Neural progenitor cell (in vitro differentiated cells): ENCODE measurements around the gene TMEM253. TPM values are rescaled to one million over a fixed set of nuclear protein-coding genes. Genes with fewer than 3 reads are reported as not detected.

Experiments used
- DNase-seq: peaks from one replicate; pipeline ENCODE4 v3.0.0-alpha.2; 2016; ENCODE audit warnings: low spot score
- H2AFZ ChIP-seq: fragments of 200-600 bp; sonication (generic); replicated peaks from 2 replicates; pipeline ENCODE4 v1.6.1; 2016; ENCODE audit warnings: antibody characterized with exemption
- H3F3A ChIP-seq: fragments of 200-600 bp; sonication (generic); 2 replicates; pipeline ENCODE4 v1.6.1; 2016; ENCODE audit warnings: antibody characterized with exemption, low read depth
- H3K27ac ChIP-seq: fragments of 200-600 bp; sonication (generic); 2 replicates; pipeline ENCODE4 v1.5.1; 2016; ENCODE audit warnings: mild to moderate bottlenecking
- H3K27me3 ChIP-seq: fragments of 200-600 bp; sonication (generic); 2 replicates; pipeline ENCODE4 v1.6.1; 2016; ENCODE audit warnings: mild to moderate bottlenecking, moderate library complexity
- H3K36me3 ChIP-seq: fragments of 200-600 bp; sonication (generic); 2 replicates; pipeline ENCODE4 v1.5.1; 2016
- H3K4me1 ChIP-seq: fragments of 200-600 bp; sonication (generic); 2 replicates; pipeline ENCODE4 v1.6.1; 2016; ENCODE audit warnings: mixed run types
- H3K4me2 ChIP-seq: fragments of 200-600 bp; sonication (generic); 2 replicates; pipeline ENCODE4 v1.6.1; 2016
- H3K4me3 ChIP-seq: fragments of 200-600 bp; sonication (generic); 2 replicates; pipeline ENCODE4 v1.5.1; 2016
- H3K79me2 ChIP-seq: fragments of 200-600 bp; sonication (generic); 2 replicates; pipeline ENCODE4 v1.6.1; 2016; ENCODE audit warnings: low read depth
- H3K9ac ChIP-seq: fragments of 200-600 bp; sonication (generic); 2 replicates; pipeline ENCODE4 v1.6.1; 2016
- H3K9me3 ChIP-seq: fragments of 200-600 bp; sonication (generic); 2 replicates; pipeline ENCODE4 v1.5.1; 2016; ENCODE audit warnings: low read depth
- H4K20me1 ChIP-seq: fragments of 200-600 bp; sonication (generic); 2 replicates; pipeline ENCODE4 v1.6.1; 2016; ENCODE audit warnings: low read depth
- H3K27ac Mint-ChIP-seq: 3 replicates; pipeline ENCODE4 v1.8.0; 2021; ENCODE audit warnings: mixed read lengths
- H3K27me3 Mint-ChIP-seq: 2 replicates; pipeline ENCODE4 v1.8.0; 2022; ENCODE audit warnings: low read depth, mild to moderate bottlenecking, inconsistent platforms, moderate library complexity, mixed read lengths; ENCODE audit not compliant: insufficient read depth
- H3K36me3 Mint-ChIP-seq: 3 replicates; pipeline ENCODE4 v1.8.0; 2021; ENCODE audit warnings: mixed read lengths
- H3K4me1 Mint-ChIP-seq: 3 replicates; pipeline ENCODE4 v1.8.0; 2021; ENCODE audit warnings: mixed read lengths
- H3K4me3 Mint-ChIP-seq: 3 replicates; pipeline ENCODE4 v1.8.0; 2021; ENCODE audit warnings: mild to moderate bottlenecking, moderate library complexity, mixed read lengths
- H3K9me3 Mint-ChIP-seq: 3 replicates; pipeline ENCODE4 v1.8.0; 2020; ENCODE audit warnings: mixed read lengths
- EZH2 ChIP-seq: fragments of 200-600 bp; sonication (generic); IDR thresholded peaks from 2 replicates; pipeline ENCODE4 v1.6.1; 2017; ENCODE audit warnings: antibody characterized with exemption, mild to moderate bottlenecking, moderate library complexity
- EZH2phosphoT487 ChIP-seq: fragments of 200-600 bp; sonication (generic); IDR thresholded peaks from 2 replicates; pipeline ENCODE4 v1.6.1; 2017; ENCODE audit warnings: antibody characterized with exemption
- total RNA-seq: library from RNA; depleted of rRNA; stranded (reverse); fragments of >200 nt; gene quantifications from 2 replicates; pipeline ENCODE4 v1.2.3, GENCODE V29; 2015; ENCODE audit warnings: low replicate concordance
- TF ChIP-seq, protein P1 (sequence below): fragments of 200-600 bp; sonication (generic); IDR thresholded peaks from 2 replicates; pipeline ENCODE4 v1.5.1; 2017; ENCODE audit warnings: antibody characterized with exemption, mild to moderate bottlenecking

The TMEM253 gene
- total RNA-seq, 1 donor from 2014 or later = 0.22 TPM

DNA sequence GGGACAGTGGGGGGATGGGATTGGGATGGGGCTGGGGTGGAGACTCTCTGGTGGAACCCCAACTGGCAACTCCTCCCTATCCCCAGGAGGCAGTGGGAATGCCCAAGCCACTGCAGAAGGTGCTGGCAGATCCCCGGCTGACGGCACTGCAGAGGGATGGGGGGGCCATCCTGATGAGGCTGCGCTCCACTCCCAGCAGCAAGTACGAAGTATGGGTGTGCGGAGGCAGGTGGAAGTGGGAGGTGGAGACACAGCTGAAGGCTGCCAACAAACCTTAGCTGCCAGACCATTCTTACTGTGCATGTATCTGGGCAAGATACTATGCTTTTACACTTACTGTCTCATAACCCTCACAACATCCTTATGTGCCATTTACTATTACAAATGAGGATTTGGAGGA lies 22.6 kb upstream of the TMEM253 start:
- Histone ChIP-seq H3K27ac (no peak overlapping the region), H3K79me2 (no peaks in the 10 kb centered on the region), H3K9ac (no peak overlapping the region), H3K36me3 (peaks cover 2% of the 10 kb centered on the region), H3K9me3 (no peaks in the 10 kb centered on the region), H3K4me3 (no peak overlapping the region), H3F3A (no peaks in the 10 kb centered on the region), H2AFZ (no peak overlapping the region), H3K4me2 (no peak overlapping the region), H3K4me1 (no peaks in the 10 kb centered on the region), H3K27me3 (no peaks in the 10 kb centered on the region), H4K20me1 (no peaks in the 10 kb centered on the region)
- Mint-ChIP-seq H3K27me3 (peaks cover 2% of the 10 kb centered on the region), H3K27ac (no peak overlapping the region), H3K4me3 (no peak overlapping the region), H3K36me3 (peaks cover 55% of the 10 kb centered on the region), H3K4me1 (peaks cover 2% of the 10 kb centered on the region), H3K9me3 (no peaks in the 10 kb centered on the region)
- no peak for DNase-seq
- TF ChIP-seq, protein P1, sequence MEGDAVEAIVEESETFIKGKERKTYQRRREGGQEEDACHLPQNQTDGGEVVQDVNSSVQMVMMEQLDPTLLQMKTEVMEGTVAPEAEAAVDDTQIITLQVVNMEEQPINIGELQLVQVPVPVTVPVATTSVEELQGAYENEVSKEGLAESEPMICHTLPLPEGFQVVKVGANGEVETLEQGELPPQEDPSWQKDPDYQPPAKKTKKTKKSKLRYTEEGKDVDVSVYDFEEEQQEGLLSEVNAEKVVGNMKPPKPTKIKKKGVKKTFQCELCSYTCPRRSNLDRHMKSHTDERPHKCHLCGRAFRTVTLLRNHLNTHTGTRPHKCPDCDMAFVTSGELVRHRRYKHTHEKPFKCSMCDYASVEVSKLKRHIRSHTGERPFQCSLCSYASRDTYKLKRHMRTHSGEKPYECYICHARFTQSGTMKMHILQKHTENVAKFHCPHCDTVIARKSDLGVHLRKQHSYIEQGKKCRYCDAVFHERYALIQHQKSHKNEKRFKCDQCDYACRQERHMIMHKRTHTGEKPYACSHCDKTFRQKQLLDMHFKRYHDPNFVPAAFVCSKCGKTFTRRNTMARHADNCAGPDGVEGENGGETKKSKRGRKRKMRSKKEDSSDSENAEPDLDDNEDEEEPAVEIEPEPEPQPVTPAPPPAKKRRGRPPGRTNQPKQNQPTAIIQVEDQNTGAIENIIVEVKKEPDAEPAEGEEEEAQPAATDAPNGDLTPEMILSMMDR = no peak
- TF ChIP-seq EZH2phosphoT487 (no peak), EZH2 (no peak)

DNA sequence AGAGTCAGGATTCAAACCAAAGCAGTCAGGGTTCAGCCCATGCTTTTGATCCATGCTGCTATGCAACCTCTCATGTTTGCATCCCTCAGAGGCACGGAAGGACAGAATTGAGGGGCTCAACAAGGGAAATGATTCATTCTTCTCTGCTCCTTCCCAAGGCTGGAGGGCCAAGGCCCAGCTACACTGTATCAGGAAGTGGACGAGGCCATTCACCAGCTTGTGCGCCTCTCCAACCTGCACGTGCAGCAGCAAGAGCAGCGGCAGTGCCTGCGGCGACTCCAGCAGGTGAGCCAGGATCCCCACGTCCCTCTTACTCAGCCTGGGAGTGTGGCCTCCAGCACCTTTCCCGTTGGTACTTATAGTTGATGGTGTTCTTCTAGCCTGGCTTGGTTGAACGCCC lies 22.1 kb upstream of the TMEM253 start:
- H3F3A ChIP-seq = no peaks in the 10 kb centered on the region
- H3K4me3 ChIP-seq = no peak overlapping the region
- Mint-ChIP-seq H3K4me3 (no peak overlapping the region), H3K27me3 (peaks cover 2% of the 10 kb centered on the region), H3K4me1 (no peaks in the 10 kb centered on the region), H3K9me3 (no peaks in the 10 kb centered on the region), H3K36me3 (peaks cover 52% of the 10 kb centered on the region), H3K27ac (no peak overlapping the region)
- no peak for DNase-seq
- no peak overlapping the region for H3K9ac ChIP-seq
- H3K4me2 ChIP-seq = no peak overlapping the region
- H3K27me3 ChIP-seq = no peaks in the 10 kb centered on the region
- no peaks in the 10 kb centered on the region for H4K20me1 ChIP-seq
- H3K4me1 ChIP-seq = no peaks in the 10 kb centered on the region
- H3K79me2 ChIP-seq = no peaks in the 10 kb centered on the region
- TF ChIP-seq EZH2phosphoT487 (no peak), EZH2 (no peak)
- TF ChIP-seq, protein P1 = no peak
- H3K27ac ChIP-seq = no peak overlapping the region
- no peaks in the 10 kb centered on the region for H3K9me3 ChIP-seq
- peaks cover 2% of the 10 kb centered on the region for H3K36me3 ChIP-seq
- H2AFZ ChIP-seq = no peak overlapping the region

DNA sequence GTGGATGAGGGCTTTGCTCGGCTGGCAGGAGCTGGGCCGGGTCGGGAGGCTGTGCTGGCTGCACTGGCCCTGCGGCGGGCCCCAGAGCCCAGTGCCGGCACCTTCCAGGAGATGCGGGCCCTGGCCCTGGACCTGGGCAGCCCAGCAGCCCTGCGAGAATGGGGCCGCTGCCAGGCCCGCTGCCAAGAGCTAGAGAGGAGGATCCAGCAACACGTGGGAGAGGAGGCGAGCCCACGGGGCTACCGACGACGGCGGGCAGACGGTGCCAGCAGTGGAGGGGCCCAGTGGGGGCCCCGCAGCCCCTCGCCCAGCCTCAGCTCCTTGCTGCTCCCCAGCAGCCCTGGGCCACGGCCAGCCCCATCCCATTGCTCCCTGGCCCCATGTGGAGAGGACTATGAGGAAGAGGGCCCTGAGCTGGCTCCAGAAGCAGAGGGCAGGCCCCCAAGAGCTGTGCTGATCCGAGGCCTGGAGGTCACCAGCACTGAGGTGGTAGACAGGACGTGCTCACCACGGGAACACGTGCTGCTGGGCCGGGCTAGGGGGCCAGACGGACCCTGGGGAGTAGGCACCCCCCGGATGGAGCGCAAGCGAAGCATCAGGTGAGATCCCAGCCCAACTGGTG lies 19.2 kb upstream of the TMEM253 start:
- H2AFZ ChIP-seq = no peak overlapping the region
- H3K27me3 Mint-ChIP-seq = peaks cover 2% of the 10 kb centered on the region
- no peak for DNase-seq
- H3K36me3 Mint-ChIP-seq = peaks cover 60% of the 10 kb centered on the region
- peaks cover under 1% of the 10 kb centered on the region for H4K20me1 ChIP-seq
- no peaks in the 10 kb centered on the region for H3K27me3 ChIP-seq
- H3F3A ChIP-seq = peaks cover 12% of the 10 kb centered on the region
- no peaks in the 10 kb centered on the region for H3K9me3 ChIP-seq
- H3K9ac ChIP-seq = no peak overlapping the region
- peaks cover 2% of the 10 kb centered on the region for H3K36me3 ChIP-seq
- H3K4me3 ChIP-seq = no peak overlapping the region
- peaks cover 2% of the 10 kb centered on the region for H3K9me3 Mint-ChIP-seq
- H3K4me2 ChIP-seq = no peak overlapping the region
- no peaks in the 10 kb centered on the region for H3K4me1 ChIP-seq
- TF ChIP-seq EZH2phosphoT487 (no peak), EZH2 (no peak)
- TF ChIP-seq, protein P1 = no peak
- H3K4me1 Mint-ChIP-seq = peaks cover 10% of the 10 kb centered on the region
- H3K4me3 Mint-ChIP-seq = no peak overlapping the region
- H3K27ac Mint-ChIP-seq = no peak overlapping the region
- no peaks in the 10 kb centered on the region for H3K79me2 ChIP-seq
- H3K27ac ChIP-seq = no peak overlapping the region
